HL-60 (cell line): ENCODE results near the gene KBTBD4.

ENCODE experiments used
- CTCF ChIP-seq: IDR thresholded peaks from one replicate; pipeline ENCODE4 v1.5.1; 2011; ENCODE audit warnings: low read length, control low read depth, inconsistent platforms; ENCODE audit not compliant: insufficient read depth
- POLR2AphosphoS5 ChIP-seq: IDR thresholded peaks from 2 replicates; pipeline ENCODE4 v1.6.1; 2012; ENCODE audit warnings: low read depth

- no peak for TF ChIP-seq CTCF
- no peak for TF ChIP-seq POLR2AphosphoS5
These were observed 6.9 kb downstream of the KBTBD4 start for GRCh38 chr11:47571895-47572294.
